ENCODE results near the gene IRF2. TPM values are rescaled to one million over a fixed set of nuclear protein-coding genes. Genes with fewer than 3 reads are reported as not detected.

Gene IRF2
- total RNA-seq, 2 donors from 2014 or later = 17.3 to 24.6 TPM

- TF ChIP-seq CTCF (conservative IDR thresholded peaks at IDR 0.05) = no peak
- Histone ChIP-seq H3K4me3 (ENCODE audit: low read length) (no peak overlapping the region), H3K9me3 (ENCODE audit: control insufficient read depth, low read length) (no peaks in the 10 kb centered on the region), H3K36me3 (ENCODE audit: control insufficient read depth, insufficient read depth, low read length) (no peaks in the 10 kb centered on the region), H3K27ac (ENCODE audit: low read depth, low read length) (no peak overlapping the region), H3K4me1 (ENCODE audit: control insufficient read depth, insufficient read depth, low read length) (peaks cover 12% of the 10 kb centered on the region), H3K27me3 (ENCODE audit: control insufficient read depth, insufficient read depth, low read length, poor library complexity, severe bottlenecking) (no peaks in the 10 kb centered on the region), H3K9ac (ENCODE audit: extremely low read depth, low read length, poor library complexity, severe bottlenecking) (no peak overlapping the region)
- no peak overlapping the region for H3K4me3 Mint-ChIP-seq
- H3K36me3 Mint-ChIP-seq (ENCODE audit: low read depth) = no peaks in the 10 kb centered on the region
- WGBS, 2 experiments (ENCODE audit: insufficient coverage in 1 of 2, insufficient read length in 1 of 2) = 89 to 91% methylated on average over 3 of the region's 3 CpGs
- no peaks in the 10 kb centered on the region for H3K27me3 Mint-ChIP-seq (ENCODE audit: insufficient read depth)
- no peak overlapping the region for H3K27ac Mint-ChIP-seq
- peak; percentile 39 for DNase-seq
- H3K9me3 Mint-ChIP-seq = peaks cover under 1% of the 10 kb centered on the region
- H3K4me1 Mint-ChIP-seq = peaks cover 35% of the 10 kb centered on the region
These were observed 128.8 kb downstream of the IRF2 start for GRCh38 chr4:184345573-184345922.

GRCh38 chr4:184344899-184345572, 129.3 kb downstream of the IRF2 start:
- H3K4me1 ChIP-seq (ENCODE audit: control insufficient read depth, insufficient read depth, low read length) = peaks cover 12% of the 10 kb centered on the region
- DNase-seq = peak; percentile 35
- no peaks in the 10 kb centered on the region for H3K36me3 ChIP-seq (ENCODE audit: control insufficient read depth, insufficient read depth, low read length)
- H3K27ac ChIP-seq (ENCODE audit: low read depth, low read length) = no peak overlapping the region
- H3K9ac ChIP-seq (ENCODE audit: extremely low read depth, low read length, poor library complexity, severe bottlenecking) = no peak overlapping the region
- no peaks in the 10 kb centered on the region for H3K36me3 Mint-ChIP-seq (ENCODE audit: low read depth)
- no peaks in the 10 kb centered on the region for H3K9me3 ChIP-seq (ENCODE audit: control insufficient read depth, low read length)
- H3K27me3 ChIP-seq (ENCODE audit: control insufficient read depth, insufficient read depth, low read length, poor library complexity, severe bottlenecking) = no peaks in the 10 kb centered on the region
- H3K4me1 Mint-ChIP-seq = peaks cover 35% of the 10 kb centered on the region
- TF ChIP-seq CTCF (conservative IDR thresholded peaks at IDR 0.05) = no peak
- H3K9me3 Mint-ChIP-seq = no peaks in the 10 kb centered on the region
- H3K27me3 Mint-ChIP-seq (ENCODE audit: insufficient read depth) = no peaks in the 10 kb centered on the region
- H3K4me3 ChIP-seq (ENCODE audit: low read length) = no peak overlapping the region
- H3K4me3 Mint-ChIP-seq = no peak overlapping the region
- 93 to 98% methylated on average over 7 to 8 of the region's 8 CpGs for WGBS, 2 experiments (ENCODE audit: insufficient coverage in 1 of 2, insufficient read length in 1 of 2)
- H3K27ac Mint-ChIP-seq = no peak overlapping the region

GRCh38 chr4:184344435-184344834, 129.9 kb downstream of the IRF2 start:
- H3K4me1 ChIP-seq (ENCODE audit: control insufficient read depth, insufficient read depth, low read length) = peaks cover 12% of the 10 kb centered on the region
- H3K4me1 Mint-ChIP-seq = peaks cover 31% of the 10 kb centered on the region
- H3K27me3 Mint-ChIP-seq (ENCODE audit: insufficient read depth) = no peaks in the 10 kb centered on the region
- no peak for TF ChIP-seq CTCF (conservative IDR thresholded peaks at IDR 0.05)
- no peak overlapping the region for H3K27ac Mint-ChIP-seq
- WGBS, 2 experiments (ENCODE audit: insufficient coverage in 1 of 2, insufficient read length in 1 of 2) = 93 to 96% methylated on average over 3 to 4 of the region's 4 CpGs
- H3K9me3 ChIP-seq (ENCODE audit: control insufficient read depth, low read length) = no peaks in the 10 kb centered on the region
- H3K4me3 Mint-ChIP-seq = no peak overlapping the region
- no peak overlapping the region for H3K4me3 ChIP-seq (ENCODE audit: low read length)
- no peak overlapping the region for H3K27ac ChIP-seq (ENCODE audit: low read depth, low read length)
- no peak for DNase-seq
- H3K36me3 ChIP-seq (ENCODE audit: control insufficient read depth, insufficient read depth, low read length) = no peaks in the 10 kb centered on the region
- H3K27me3 ChIP-seq (ENCODE audit: control insufficient read depth, insufficient read depth, low read length, poor library complexity, severe bottlenecking) = no peaks in the 10 kb centered on the region
- no peaks in the 10 kb centered on the region for H3K9me3 Mint-ChIP-seq
- no peaks in the 10 kb centered on the region for H3K36me3 Mint-ChIP-seq (ENCODE audit: low read depth)
- no peak overlapping the region for H3K9ac ChIP-seq (ENCODE audit: extremely low read depth, low read length, poor library complexity, severe bottlenecking)

All from endodermal cell (in vitro differentiated cells).